Measurements from ENCODE around the gene HNRNPUL2. TPM values are rescaled to one million over a fixed set of nuclear protein-coding genes. Genes with fewer than 3 reads are reported as not detected.

The HNRNPUL2 gene
- total and polyA plus RNA-seq, 9 of the 15 experiments (the other 6 are each of a cell fraction or from before 2014, with no cell fraction given) = 0.89 to 44.3 (median 15.2) TPM

- TF ChIP-seq KDM5B (IDR thresholded peaks at IDR 0.05; ENCODE audit: insufficient replicate concordance, low read depth, low read length) (peak; percentile 44), ZNF592 (IDR thresholded peaks at IDR 0.05) (0 out of 2 replicates have a peak, but pooled peaks have one; percentile 69), KAT8 (IDR thresholded peaks at IDR 0.05; ENCODE audit: low read depth) (no peak), HCFC1 (IDR thresholded peaks at IDR 0.05; ENCODE audit: low read depth, low read length) (peak; percentile 6; the same call in 1 of the 2 replicates), STAT6 (CRISPR knock-in tag; IDR thresholded peaks at IDR 0.05) (no peak; the same call in 1 of the 2 replicates), BHLHE40 (IDR thresholded peaks at IDR 0.05; ENCODE audit: low read length) (peak; percentile 92), ATF1 (CRISPR knock-in tag; IDR thresholded peaks at IDR 0.05) (no peak), ATF1 (tag; IDR thresholded peaks at IDR 0.05) (peak; percentile 74), ZBTB7A (IDR thresholded peaks at IDR 0.05; ENCODE audit: borderline replicate concordance, control insufficient read depth, low read depth, low read length) (peak; percentile 88)
- TF ChIP-seq, protein P1, sequence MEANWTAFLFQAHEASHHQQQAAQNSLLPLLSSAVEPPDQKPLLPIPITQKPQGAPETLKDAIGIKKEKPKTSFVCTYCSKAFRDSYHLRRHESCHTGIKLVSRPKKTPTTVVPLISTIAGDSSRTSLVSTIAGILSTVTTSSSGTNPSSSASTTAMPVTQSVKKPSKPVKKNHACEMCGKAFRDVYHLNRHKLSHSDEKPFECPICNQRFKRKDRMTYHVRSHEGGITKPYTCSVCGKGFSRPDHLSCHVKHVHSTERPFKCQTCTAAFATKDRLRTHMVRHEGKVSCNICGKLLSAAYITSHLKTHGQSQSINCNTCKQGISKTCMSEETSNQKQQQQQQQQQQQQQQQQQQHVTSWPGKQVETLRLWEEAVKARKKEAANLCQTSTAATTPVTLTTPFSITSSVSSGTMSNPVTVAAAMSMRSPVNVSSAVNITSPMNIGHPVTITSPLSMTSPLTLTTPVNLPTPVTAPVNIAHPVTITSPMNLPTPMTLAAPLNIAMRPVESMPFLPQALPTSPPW (CRISPR knock-in tag; IDR thresholded peaks at IDR 0.05) = peak; percentile 100
Measured at GRCh38 chr11:62771144-62772021, 44.1 kb upstream of the HNRNPUL2 start, which contains the start of gene TAF6L (continued).
